ENCODE measurements around the gene FADS6.

The FADS6 gene

GRCh38 chr17:74859459-74860228, 33.8 kb downstream of the FADS6 start, which contains the start of gene GRIN2C:
TSS of gene GRIN2C (minus strand) at chr17:74859885. CDS start at chr17:74855092, 4,793 bp downstream.
- no peak within 1 kb of the TSS for H3K27ac ChIP-seq

GRCh38 chr17:74858672-74859458, 34.6 kb downstream of the FADS6 start:
- H3K27ac ChIP-seq: no peak overlapping the region
- TF ChIP-seq CTCF (IDR thresholded peaks at IDR 0.05) (no peak), ZFX (IDR thresholded peaks at IDR 0.05; ENCODE audit: borderline replicate concordance) (no peak)

More at GRCh38 chr17:74859459-74860228, 33.8 kb downstream of the FADS6 start, which contains the start of gene GRIN2C:
- TF ChIP-seq CTCF (IDR thresholded peaks at IDR 0.05) (peak; percentile 84), ZFX (IDR thresholded peaks at IDR 0.05; ENCODE audit: borderline replicate concordance) (no peak)

GRCh38 chr17:74857191-74857590, 36.2 kb downstream of the FADS6 start:
- no peak for TF ChIP-seq CTCF (IDR thresholded peaks at IDR 0.05)
- H3K27ac ChIP-seq: no peak overlapping the region

GRCh38 chr17:74856112-74856511, 37.3 kb downstream of the FADS6 start:
- TF ChIP-seq ZFX (IDR thresholded peaks at IDR 0.05; ENCODE audit: borderline replicate concordance): no peak
- no peak for TF ChIP-seq CTCF (IDR thresholded peaks at IDR 0.05)
- H3K27ac ChIP-seq: no peak overlapping the region

- H3K27ac ChIP-seq: no peak overlapping the region
- TF ChIP-seq ZFX (IDR thresholded peaks at IDR 0.05; ENCODE audit: borderline replicate concordance) (no peak), CTCF (IDR thresholded peaks at IDR 0.05) (no peak)
Measured at GRCh38 chr17:74855323-74855722, 38.1 kb downstream of the FADS6 start.

GRCh38 chr17:74854792-74855191, 38.6 kb downstream of the FADS6 start:
- TF ChIP-seq CTCF (IDR thresholded peaks at IDR 0.05) (no peak), ZFX (IDR thresholded peaks at IDR 0.05; ENCODE audit: borderline replicate concordance) (no peak)
- H3K27ac ChIP-seq: no peak overlapping the region

GRCh38 chr17:74853669-74854068, 39.8 kb downstream of the FADS6 start:
- TF ChIP-seq ZFX (IDR thresholded peaks at IDR 0.05; ENCODE audit: borderline replicate concordance): no peak
- H3K27ac ChIP-seq: no peak overlapping the region
